ENCODE measurements around the gene NCR2.
"Not testable (repeated sequence)": the region's sequence is repeated elsewhere in the genome, so short reads cannot be mapped to it uniquely, and the experiment has no call there.

DNA sequence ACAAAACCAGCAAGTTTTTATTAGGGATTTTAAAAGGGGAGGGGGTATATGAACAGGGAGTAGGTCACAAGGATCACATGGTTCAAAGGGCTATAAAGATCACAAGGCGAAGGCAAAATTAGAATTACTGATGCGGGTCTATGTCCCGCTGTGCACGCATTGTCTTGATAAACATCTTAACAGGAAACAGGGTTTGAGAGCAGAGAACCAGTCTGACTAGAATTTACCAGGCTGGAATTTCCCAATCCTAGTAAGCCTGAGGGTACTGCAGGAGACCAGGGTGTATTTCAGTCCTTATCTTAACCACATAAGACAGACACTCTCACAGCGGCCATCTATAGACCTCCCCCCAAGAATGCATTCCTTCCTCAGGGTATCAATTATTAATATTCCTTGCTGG lies 38.2 kb upstream of the NCR2 start:
- TF ChIP-seq POLR2A, SPI1, POLR2AphosphoS5 (IDR thresholded peaks at IDR 0.05; ENCODE audit: low read depth, low read length): not testable (repeated sequence)

Data from GM12891 (cell line).